NCI-H1436 treated with DMSO at 0.1 percent for 48 hours (cell line): ENCODE data around the gene SNX9.

Source experiments
- DNase-seq: peaks from one replicate; lab custom pipeline; 2025; lab: John Stamatoyannopoulos, UW

The SNX9 gene

GRCh38 chr6:157859775-157860504 lies 36.9 kb downstream of the SNX9 start:
- no peak for DNase-seq

GRCh38 chr6:157860505-157860991 lies 37.5 kb downstream of the SNX9 start:
- DNase-seq, result no peak

- DNase-seq, result no peak
Observed at GRCh38 chr6:157861184-157861583, 38.1 kb downstream of the SNX9 start.

GRCh38 chr6:157861814-157862213 lies 38.8 kb downstream of the SNX9 start:
- no peak for DNase-seq

- no peak for DNase-seq
Observed at GRCh38 chr6:157862706-157863105, 39.7 kb downstream of the SNX9 start.

- no peak for DNase-seq
Observed at GRCh38 chr6:157864185-157864761, 41.2 kb downstream of the SNX9 start.

GRCh38 chr6:157865249-157865648 lies 42.2 kb downstream of the SNX9 start:
- no peak for DNase-seq

GRCh38 chr6:157867155-157867559 lies 44.1 kb downstream of the SNX9 start:
- DNase-seq, result no peak

- no peak for DNase-seq
Observed at GRCh38 chr6:157867981-157868380, 44.9 kb downstream of the SNX9 start.

- DNase-seq, result no peak
Observed at GRCh38 chr6:157868835-157869234, 45.8 kb downstream of the SNX9 start.

- DNase-seq, result no peak
Observed at GRCh38 chr6:157869673-157870302, 46.7 kb downstream of the SNX9 start.

GRCh38 chr6:157873735-157874344 lies 50.8 kb downstream of the SNX9 start:
- no peak for DNase-seq

- no peak for DNase-seq
Observed at GRCh38 chr6:157877149-157877548, 54.1 kb downstream of the SNX9 start.

GRCh38 chr6:157877573-157878438 lies 54.8 kb downstream of the SNX9 start:
- DNase-seq, result no peak

- no peak for DNase-seq
Observed at GRCh38 chr6:157879034-157879872, 56.2 kb downstream of the SNX9 start.

GRCh38 chr6:157879873-157880254 lies 56.8 kb downstream of the SNX9 start:
- no peak for DNase-seq

GRCh38 chr6:157880534-157880933 lies 57.5 kb downstream of the SNX9 start:
- no peak for DNase-seq

GRCh38 chr6:157881342-157881741 lies 58.3 kb downstream of the SNX9 start:
- DNase-seq, result no peak

- DNase-seq, result no peak
Observed at GRCh38 chr6:157884756-157885155, 61.7 kb downstream of the SNX9 start.

GRCh38 chr6:157885211-157885788 lies 62.3 kb downstream of the SNX9 start:
- DNase-seq, result no peak

- no peak for DNase-seq
Observed at GRCh38 chr6:157885876-157886275, 62.8 kb downstream of the SNX9 start.
